Measurements from ENCODE around the gene SPIRE2.

DNA sequence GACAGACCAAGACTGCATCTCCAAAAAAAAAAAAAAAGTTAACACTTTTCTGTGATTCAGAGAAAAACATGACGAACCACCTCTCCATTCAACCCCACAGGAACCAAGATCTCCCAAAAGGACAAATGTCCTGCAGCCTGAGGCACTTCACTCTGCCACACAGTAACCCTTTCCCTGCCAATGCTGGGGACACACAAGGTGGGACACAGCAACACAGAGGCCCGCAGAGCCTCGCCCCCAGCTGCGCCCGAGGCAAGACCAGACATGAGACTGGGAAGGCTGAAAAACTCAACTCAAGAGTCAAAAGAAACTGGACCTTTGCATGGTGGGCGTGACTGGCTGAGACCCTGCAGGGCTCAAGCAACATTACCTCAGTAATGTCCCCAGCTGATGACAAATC, 45.8 kb upstream of the SPIRE2 start:
- TF ChIP-seq, protein P1, sequence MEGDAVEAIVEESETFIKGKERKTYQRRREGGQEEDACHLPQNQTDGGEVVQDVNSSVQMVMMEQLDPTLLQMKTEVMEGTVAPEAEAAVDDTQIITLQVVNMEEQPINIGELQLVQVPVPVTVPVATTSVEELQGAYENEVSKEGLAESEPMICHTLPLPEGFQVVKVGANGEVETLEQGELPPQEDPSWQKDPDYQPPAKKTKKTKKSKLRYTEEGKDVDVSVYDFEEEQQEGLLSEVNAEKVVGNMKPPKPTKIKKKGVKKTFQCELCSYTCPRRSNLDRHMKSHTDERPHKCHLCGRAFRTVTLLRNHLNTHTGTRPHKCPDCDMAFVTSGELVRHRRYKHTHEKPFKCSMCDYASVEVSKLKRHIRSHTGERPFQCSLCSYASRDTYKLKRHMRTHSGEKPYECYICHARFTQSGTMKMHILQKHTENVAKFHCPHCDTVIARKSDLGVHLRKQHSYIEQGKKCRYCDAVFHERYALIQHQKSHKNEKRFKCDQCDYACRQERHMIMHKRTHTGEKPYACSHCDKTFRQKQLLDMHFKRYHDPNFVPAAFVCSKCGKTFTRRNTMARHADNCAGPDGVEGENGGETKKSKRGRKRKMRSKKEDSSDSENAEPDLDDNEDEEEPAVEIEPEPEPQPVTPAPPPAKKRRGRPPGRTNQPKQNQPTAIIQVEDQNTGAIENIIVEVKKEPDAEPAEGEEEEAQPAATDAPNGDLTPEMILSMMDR (IDR thresholded peaks at IDR 0.05), result no peak
- TF ChIP-seq POLR2A (IDR thresholded peaks at IDR 0.05), result no peak
